Activated CD4-positive, alpha-beta memory T cell treated with anti-CD3 and anti-CD28 coated beads, Interleukin-2, amount 10 ng/mL, durations not matched to agents 7 days and 5 days (primary cell): ENCODE measurements around the gene OR10G3. TPM values are rescaled to one million over a fixed set of nuclear protein-coding genes. Genes with fewer than 3 reads are reported as not detected.

ENCODE experiments used
- total RNA-seq, 2 experiments: library from RNA; stranded (reverse); gene quantifications; one replicate each; pipeline ENCODE4 v1.2.3, GENCODE V29; 2021

Gene OR10G3
- total RNA-seq, 2 experiments from 2014 or later: not detected

Other genes starting within 250 kb of the OR10G3 start
- gene SUPT16H, start 196.1 kb downstream of the OR10G3 start, total RNA-seq: 100 to 1,000 TPM; 114 TPM
- 100 to 1,000 TPM; 108 to 112 TPM for gene CHD8, start 124.0 kb downstream of the OR10G3 start, total RNA-seq
- gene RAB2B, start 103.1 kb downstream of the OR10G3 start, total RNA-seq: 10 to 100 TPM; 27.6 to 29.0 TPM
- gene TOX4, start 102.9 kb downstream of the OR10G3 start, total RNA-seq: 10 to 100 TPM; 82.1 to 85.6 TPM
- gene METTL3, start 68.7 kb downstream of the OR10G3 start, total RNA-seq: 10 to 100 TPM; 75.6 to 77.6 TPM
- gene SALL2, start 53.7 kb downstream of the OR10G3 start, total RNA-seq: 1 to 10 TPM; 1.5 to 1.8 TPM
- not detected for gene OR10G2, start 54.9 kb upstream of the OR10G3 start, total RNA-seq
- gene OR4E2, start 73.8 kb upstream of the OR10G3 start, total RNA-seq: under 1 TPM in 1 of 2 experiments, not detected in 1; 0.25 TPM
- gene OR4E1, start 93.7 kb upstream of the OR10G3 start, total RNA-seq: under 1 TPM; 0.05 to 0.15 TPM